MCF 10A (cell line): ENCODE data around the gene IL17RA. TPM values are rescaled to one million over a fixed set of nuclear protein-coding genes. Genes with fewer than 3 reads are reported as not detected.

Experiments
- BruUV-seq: library from RNA; stranded (reverse); fragments of 400-500 nt; replicated peaks from 2 replicates; lab custom pipeline; 2021; lab: Mats Ljungman, UMichigan
- CTCF ChIA-PET: fragments of 300-600 bp; sonication (Branson Sonifier 250); formaldehyde crosslinking; extraction: SDS; loops from one replicate; lab custom pipeline; 2021; ENCODE audit warnings: antibody characterized with exemption, inconsistent platforms; lab: Yijun Ruan, JAX
- POLR2A ChIA-PET: fragments of 300-600, 350-650 bp; sonication (Branson Sonifier 250); formaldehyde crosslinking; extraction: SDS; loops from one replicate; lab custom pipeline; 2020; ENCODE audit warnings: antibody characterized with exemption, inconsistent platforms; lab: Yijun Ruan, JAX
- DNase-seq: peaks from one replicate; pipeline ENCODE4 v3.0.0-alpha.2; 2018; ENCODE audit not compliant: unreplicated experiment
- H3K27ac Mint-ChIP-seq: one replicate; pipeline ENCODE4 v1.8.0; 2022; ENCODE audit warnings: mild to moderate bottlenecking, low read depth, mixed read lengths; ENCODE audit not compliant: unreplicated experiment
- H3K27me3 Mint-ChIP-seq: one replicate; pipeline ENCODE4 v1.8.0; 2022; ENCODE audit warnings: mixed read lengths; ENCODE audit not compliant: insufficient read depth, unreplicated experiment
- H3K36me3 Mint-ChIP-seq: one replicate; pipeline ENCODE4 v1.8.0; 2022; ENCODE audit warnings: mild to moderate bottlenecking, moderate library complexity, mixed read lengths; ENCODE audit not compliant: insufficient read depth, unreplicated experiment
- H3K4me1 Mint-ChIP-seq: one replicate; pipeline ENCODE4 v1.8.0; 2022; ENCODE audit warnings: mixed read lengths; ENCODE audit not compliant: insufficient read depth, unreplicated experiment
- H3K4me3 Mint-ChIP-seq: one replicate; pipeline ENCODE4 v1.8.0; 2022; ENCODE audit warnings: mild to moderate bottlenecking, moderate library complexity, mixed read lengths; ENCODE audit not compliant: unreplicated experiment
- H3K9me3 Mint-ChIP-seq: one replicate; pipeline ENCODE4 v1.8.0; 2022; ENCODE audit warnings: mixed read lengths; ENCODE audit not compliant: unreplicated experiment
- intact Hi-C: fragments of 100-400 bp; cut with micrococcal nuclease; formaldehyde crosslinking; loops from 2 replicates; pipeline ENCODE4 v1.14.1; 2022
- total RNA-seq: library from RNA; stranded (reverse); gene quantifications from 2 replicates; pipeline ENCODE4 v1.2.3, GENCODE V29; 2022
- TF ChIP-seq, protein P1 (sequence below): fragments of 200-600 bp; IDR thresholded peaks from one replicate; pipeline ENCODE4 v1.8.0; 2022; ENCODE audit warnings: antibody characterized with exemption, mild to moderate bottlenecking; ENCODE audit not compliant: unreplicated experiment

The IL17RA gene
- total RNA-seq, 1 experiment from 2014 or later: 11.5 TPM

GRCh38 chr22:17159504-17159951, 74.7 kb downstream of the IL17RA start:
- BruUV-seq: no TSS peak
- TF ChIP-seq, protein P1, sequence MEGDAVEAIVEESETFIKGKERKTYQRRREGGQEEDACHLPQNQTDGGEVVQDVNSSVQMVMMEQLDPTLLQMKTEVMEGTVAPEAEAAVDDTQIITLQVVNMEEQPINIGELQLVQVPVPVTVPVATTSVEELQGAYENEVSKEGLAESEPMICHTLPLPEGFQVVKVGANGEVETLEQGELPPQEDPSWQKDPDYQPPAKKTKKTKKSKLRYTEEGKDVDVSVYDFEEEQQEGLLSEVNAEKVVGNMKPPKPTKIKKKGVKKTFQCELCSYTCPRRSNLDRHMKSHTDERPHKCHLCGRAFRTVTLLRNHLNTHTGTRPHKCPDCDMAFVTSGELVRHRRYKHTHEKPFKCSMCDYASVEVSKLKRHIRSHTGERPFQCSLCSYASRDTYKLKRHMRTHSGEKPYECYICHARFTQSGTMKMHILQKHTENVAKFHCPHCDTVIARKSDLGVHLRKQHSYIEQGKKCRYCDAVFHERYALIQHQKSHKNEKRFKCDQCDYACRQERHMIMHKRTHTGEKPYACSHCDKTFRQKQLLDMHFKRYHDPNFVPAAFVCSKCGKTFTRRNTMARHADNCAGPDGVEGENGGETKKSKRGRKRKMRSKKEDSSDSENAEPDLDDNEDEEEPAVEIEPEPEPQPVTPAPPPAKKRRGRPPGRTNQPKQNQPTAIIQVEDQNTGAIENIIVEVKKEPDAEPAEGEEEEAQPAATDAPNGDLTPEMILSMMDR: no peak
- H3K27ac Mint-ChIP-seq: peak overlapping the region; percentile 75
- H3K36me3 Mint-ChIP-seq: peaks cover 6% of the 10 kb centered on the region
- H3K27me3 Mint-ChIP-seq: no peaks in the 10 kb centered on the region
- intact Hi-C loops: loop anchor here (1.0 to 2.0 kb wide), 3 partner anchors 12 to 85 kb away; partner anchors contain the start of gene IL17RA
- H3K4me1 Mint-ChIP-seq: peaks cover 13% of the 10 kb centered on the region
- H3K9me3 Mint-ChIP-seq: no peaks in the 10 kb centered on the region
- ChIA-PET POLR2A (interaction anchor here (0.7 to 4.4 kb wide), 10 partner anchors 9 to 342 kb away, joined by 3 to 51 read pairs (median 3); no protein-coding TSS in a partner anchor), CTCF (interaction anchor here (0.7 to 6.6 kb wide), 6 partner anchors 9 to 606 kb away, joined by 3 to 74 read pairs (median 5); no protein-coding TSS in a partner anchor)
- peak overlapping the region; percentile 86 for H3K4me3 Mint-ChIP-seq
- peak; percentile 62 for DNase-seq

GRCh38 chr22:17161991-17162390, 77.2 kb downstream of the IL17RA start:
- DNase-seq: no peak
- Mint-ChIP-seq H3K4me1 (no peaks in the 10 kb centered on the region), H3K4me3 (no peak overlapping the region), H3K27me3 (no peaks in the 10 kb centered on the region), H3K9me3 (no peaks in the 10 kb centered on the region), H3K27ac (no peak overlapping the region), H3K36me3 (no peaks in the 10 kb centered on the region)
- BruUV-seq: no TSS peak
- POLR2A ChIA-PET: interaction anchor here (0.6 to 1.0 kb wide), 2 partner anchors 11 to 87 kb away, joined by 3 read pairs; no protein-coding TSS in a partner anchor
- intact Hi-C loops: no loop called here
- TF ChIP-seq, protein P1: no peak
- CTCF ChIA-PET: interaction anchor here (0.6 to 6.6 kb wide), 4 partner anchors 10 to 89 kb away, joined by 3 to 74 read pairs (median 4); no protein-coding TSS in a partner anchor

DNA sequence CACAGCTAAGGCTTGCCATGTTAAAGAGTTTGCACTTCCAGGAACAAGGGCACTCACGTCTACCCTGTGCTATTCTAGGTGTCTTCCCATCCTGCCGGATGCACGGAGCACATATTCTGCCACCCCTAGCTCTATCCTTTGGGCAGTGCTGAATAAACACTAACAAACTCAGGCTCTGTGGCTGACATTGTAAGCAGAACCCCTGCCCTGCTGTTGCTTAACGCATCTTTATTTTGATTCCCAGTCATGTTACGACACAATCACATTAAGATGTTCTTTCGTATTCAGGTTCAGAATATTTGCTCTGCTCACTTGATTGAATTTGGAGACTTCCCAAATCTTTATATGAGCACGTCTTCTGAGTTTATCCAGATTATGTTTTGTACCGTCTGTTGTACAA, 77.9 kb downstream of the IL17RA start:
- no peaks in the 10 kb centered on the region for H3K4me1 Mint-ChIP-seq
- H3K27me3 Mint-ChIP-seq: no peaks in the 10 kb centered on the region
- H3K27ac Mint-ChIP-seq: no peak overlapping the region
- no TSS peak for BruUV-seq
- CTCF ChIA-PET: interaction anchor here (1.4 to 6.6 kb wide), 2 partner anchors 9 to 339 kb away, joined by 5 to 74 read pairs; no protein-coding TSS in a partner anchor
- H3K36me3 Mint-ChIP-seq: no peaks in the 10 kb centered on the region
- no peak for DNase-seq
- POLR2A ChIA-PET: interaction anchor here (1.0 kb wide), 1 partner anchor 88 kb away, joined by 3 read pairs; no protein-coding TSS in a partner anchor
- TF ChIP-seq, protein P1: no peak
- no peak overlapping the region for H3K4me3 Mint-ChIP-seq
- H3K9me3 Mint-ChIP-seq: no peaks in the 10 kb centered on the region
- intact Hi-C loops: no loop called here

DNA sequence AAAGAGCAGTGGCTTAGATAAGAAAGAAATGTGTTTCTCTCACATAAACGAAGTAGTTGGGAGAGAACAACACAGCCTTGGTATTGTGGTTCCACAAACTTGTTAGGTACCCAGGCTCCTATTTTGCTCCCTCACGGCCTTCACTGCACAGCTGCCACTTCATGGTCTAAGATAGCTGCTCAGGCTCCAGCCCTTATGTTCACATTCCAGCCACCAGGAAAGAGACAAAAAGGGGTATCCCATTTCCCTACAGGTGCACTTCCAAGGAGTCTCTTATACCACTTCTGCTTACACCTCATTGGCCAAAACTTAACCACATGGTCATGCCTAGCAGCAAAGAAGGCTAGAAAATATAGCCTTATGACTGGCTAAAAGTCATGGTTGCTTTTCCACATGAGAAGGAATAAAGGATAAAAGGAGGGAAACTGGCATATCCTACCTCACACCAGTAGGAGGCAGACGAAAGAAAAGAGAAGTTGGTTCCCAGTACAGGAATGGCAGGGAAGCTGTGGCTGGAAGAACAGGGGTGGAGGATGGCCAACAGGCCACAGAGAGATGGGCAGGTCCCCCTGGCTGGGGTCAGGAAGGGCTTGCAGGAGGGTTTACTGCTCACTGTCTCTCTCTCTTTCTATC, 79.7 kb downstream of the IL17RA start:
- no peaks in the 10 kb centered on the region for H3K9me3 Mint-ChIP-seq
- BruUV-seq: no TSS peak
- no peaks in the 10 kb centered on the region for H3K27me3 Mint-ChIP-seq
- no peak for DNase-seq
- ChIA-PET POLR2A (no interaction called here), CTCF (interaction anchor here (1.5 to 6.6 kb wide), 2 partner anchors 8 to 337 kb away, joined by 9 to 74 read pairs; no protein-coding TSS in a partner anchor)
- no peaks in the 10 kb centered on the region for H3K36me3 Mint-ChIP-seq
- H3K4me1 Mint-ChIP-seq: no peaks in the 10 kb centered on the region
- intact Hi-C loops: no loop called here
- H3K27ac Mint-ChIP-seq: no peak overlapping the region
- no peak overlapping the region for H3K4me3 Mint-ChIP-seq
- TF ChIP-seq, protein P1: peak; percentile 22
